AG09319 (cell line): Measurements from ENCODE around the gene CHN2.

Experiments
- DNase-seq: peaks from one replicate; pipeline ENCODE4 v3.0.0-alpha.2; 2010; ENCODE audit warnings: low read depth; ENCODE audit errors: extremely low read depth
- TF ChIP-seq, protein P1 (sequence below): IDR thresholded peaks from 2 replicates; pipeline ENCODE4 v1.5.1; 2011; ENCODE audit warnings: low read depth, mild to moderate bottlenecking, inconsistent platforms, low read length, moderate library complexity

The CHN2 gene

DNA sequence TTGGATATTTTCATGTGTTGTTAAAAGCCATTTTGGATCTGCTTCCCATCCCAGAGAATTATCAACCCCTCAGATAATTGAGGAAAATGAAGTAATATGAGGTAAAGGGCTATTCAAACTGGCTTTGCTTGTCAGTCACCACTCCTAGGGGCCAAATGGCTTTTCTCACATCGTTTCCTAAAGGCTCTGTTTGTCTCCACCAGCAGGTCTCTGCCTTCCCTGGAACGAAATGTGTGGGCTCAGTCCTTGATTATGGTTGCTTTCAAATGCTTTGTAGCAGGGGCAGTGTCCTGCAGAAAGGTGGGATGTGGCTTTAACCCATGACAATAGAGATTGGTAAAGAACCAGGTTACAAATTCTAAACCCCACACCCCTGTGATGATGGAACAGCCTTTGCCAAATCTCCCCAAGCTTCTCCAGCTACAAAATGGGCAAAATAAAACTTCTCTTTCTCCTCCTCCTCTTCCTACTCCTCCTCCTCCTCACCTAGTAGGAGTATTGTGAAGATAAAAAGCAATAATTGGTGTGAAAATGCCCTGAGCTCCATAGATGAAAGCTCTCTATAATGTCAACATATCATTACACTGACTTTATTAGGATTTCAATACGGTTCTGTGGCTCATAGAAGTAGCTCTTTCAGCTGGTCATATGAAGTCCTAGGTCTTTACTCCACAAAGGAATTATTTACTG lies 127.6 kb downstream of the CHN2 start:
- TF ChIP-seq, protein P1, sequence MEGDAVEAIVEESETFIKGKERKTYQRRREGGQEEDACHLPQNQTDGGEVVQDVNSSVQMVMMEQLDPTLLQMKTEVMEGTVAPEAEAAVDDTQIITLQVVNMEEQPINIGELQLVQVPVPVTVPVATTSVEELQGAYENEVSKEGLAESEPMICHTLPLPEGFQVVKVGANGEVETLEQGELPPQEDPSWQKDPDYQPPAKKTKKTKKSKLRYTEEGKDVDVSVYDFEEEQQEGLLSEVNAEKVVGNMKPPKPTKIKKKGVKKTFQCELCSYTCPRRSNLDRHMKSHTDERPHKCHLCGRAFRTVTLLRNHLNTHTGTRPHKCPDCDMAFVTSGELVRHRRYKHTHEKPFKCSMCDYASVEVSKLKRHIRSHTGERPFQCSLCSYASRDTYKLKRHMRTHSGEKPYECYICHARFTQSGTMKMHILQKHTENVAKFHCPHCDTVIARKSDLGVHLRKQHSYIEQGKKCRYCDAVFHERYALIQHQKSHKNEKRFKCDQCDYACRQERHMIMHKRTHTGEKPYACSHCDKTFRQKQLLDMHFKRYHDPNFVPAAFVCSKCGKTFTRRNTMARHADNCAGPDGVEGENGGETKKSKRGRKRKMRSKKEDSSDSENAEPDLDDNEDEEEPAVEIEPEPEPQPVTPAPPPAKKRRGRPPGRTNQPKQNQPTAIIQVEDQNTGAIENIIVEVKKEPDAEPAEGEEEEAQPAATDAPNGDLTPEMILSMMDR = no peak
- DNase-seq = no peak

DNA sequence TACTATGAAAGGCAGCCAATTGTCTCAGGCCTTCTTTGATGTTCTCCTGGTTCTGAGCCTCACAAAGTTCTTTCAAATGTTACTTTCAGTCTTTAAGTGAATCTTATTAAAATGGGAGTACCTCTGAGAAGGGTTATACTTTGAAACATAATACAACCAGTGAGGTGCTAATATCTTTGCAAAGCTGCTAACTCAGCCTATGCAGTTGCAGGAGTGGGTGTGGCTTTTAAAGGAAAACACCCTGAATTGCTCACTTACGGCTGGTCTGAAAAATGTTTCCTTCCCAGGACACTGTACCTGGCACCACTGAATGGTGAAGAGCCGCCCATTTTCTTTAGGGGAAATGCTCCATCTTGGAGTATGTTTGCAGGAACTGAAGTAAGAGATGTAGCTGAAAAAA lies 130.9 kb downstream of the CHN2 start:
- DNase-seq = no peak
- TF ChIP-seq, protein P1 = no peak

DNA sequence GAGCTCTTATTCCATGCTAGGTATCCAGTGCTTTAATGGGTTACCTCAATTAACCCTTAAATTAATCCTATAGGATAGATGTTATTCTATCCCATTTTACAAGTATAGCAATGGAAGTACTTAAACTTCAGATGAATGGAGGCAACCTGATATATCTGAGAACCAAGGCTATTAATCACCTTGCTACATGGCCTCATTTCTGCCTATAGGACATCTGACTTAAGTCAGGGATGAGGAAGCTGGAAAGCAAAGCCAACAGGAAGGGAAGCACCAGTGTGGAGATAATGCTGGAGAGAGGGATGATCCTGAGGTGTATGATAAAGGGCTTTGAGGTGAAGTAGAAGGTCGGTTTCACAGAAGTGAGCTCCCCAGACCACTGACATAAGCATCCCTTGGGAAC lies 132.3 kb downstream of the CHN2 start:
- DNase-seq = no peak
- TF ChIP-seq, protein P1 = no peak

DNA sequence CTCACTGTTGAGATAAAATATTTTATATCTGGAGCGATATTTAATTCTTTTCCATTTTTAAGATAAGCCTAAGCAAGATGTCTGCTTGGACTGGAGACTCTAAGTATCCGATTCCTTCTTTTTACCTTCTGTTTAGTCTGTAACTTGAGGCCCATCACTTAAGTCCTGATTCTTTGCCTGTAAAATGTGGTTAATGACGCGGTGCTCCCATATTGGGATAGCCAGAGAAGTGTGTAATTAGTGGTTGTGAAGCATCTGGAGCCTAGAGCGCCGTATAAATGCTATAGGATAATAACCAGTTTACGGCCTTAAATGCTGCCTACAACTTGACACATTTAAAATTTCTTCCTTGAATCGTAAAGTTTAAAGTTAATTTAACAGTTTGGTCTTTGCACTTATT lies 132.9 kb downstream of the CHN2 start:
- TF ChIP-seq, protein P1 = no peak
- no peak for DNase-seq

DNA sequence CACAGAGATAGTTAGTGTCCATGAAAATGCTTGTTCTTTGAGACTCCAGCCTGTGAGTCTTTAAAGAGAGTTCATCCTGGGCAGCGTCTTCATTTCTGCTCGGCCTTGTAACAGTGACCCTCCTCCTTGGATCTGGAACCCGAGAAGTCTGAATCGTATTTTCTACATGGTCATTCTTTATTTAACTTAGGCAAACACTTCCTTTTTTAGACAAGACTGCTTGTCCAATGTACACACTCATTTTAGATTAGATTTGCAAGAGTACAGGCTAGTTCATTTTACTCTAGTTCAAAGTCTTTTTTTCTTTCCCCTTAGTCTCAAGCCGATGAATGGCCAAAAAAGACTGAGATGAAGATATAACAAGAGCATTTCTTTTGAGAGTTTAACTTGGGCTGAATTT lies 133.5 kb downstream of the CHN2 start:
- no peak for DNase-seq
- TF ChIP-seq, protein P1 = no peak

DNA sequence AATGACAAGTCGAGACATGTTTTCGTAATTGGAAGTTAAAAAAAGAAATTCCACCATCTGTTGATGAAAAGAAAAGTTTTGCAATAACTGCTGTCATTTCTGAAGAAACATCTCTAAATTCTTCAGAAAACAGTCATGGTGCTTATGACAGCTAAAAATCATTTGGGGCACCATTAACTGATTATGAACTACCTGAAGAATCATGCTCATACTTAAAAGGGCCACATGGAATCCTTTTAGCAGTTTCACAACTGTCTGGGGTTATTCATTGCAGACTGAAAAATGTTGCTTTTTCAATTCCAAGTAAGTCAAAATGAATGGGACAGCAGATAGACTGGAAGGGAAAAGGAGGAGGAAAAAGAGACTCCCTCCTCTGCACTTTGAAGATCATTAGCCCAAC lies 134.2 kb downstream of the CHN2 start:
- DNase-seq = no peak
- TF ChIP-seq, protein P1 = no peak

DNA sequence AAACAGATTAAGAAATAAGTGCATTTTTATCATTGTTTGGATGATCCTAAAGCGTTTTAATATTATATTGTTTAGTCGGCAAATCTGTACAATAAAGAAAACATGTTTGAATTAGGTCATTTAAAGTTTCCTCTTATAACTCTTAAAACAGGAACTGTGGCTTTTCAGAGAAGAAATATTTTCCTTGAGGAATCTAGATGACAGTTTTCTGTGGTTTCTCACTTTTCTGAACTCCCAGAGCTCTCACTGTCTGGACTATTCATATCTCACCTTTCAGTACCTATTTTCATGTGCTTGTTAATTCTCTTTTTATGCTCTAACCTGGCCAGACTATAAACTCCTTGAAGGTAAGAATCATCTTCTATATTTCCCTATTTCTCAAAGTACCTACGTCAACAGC lies 135.1 kb downstream of the CHN2 start:
- DNase-seq = no peak
- TF ChIP-seq, protein P1 = no peak
